HepG2 (cell line): ENCODE measurements around the gene ZFPL1. TPM values are rescaled to one million over a fixed set of nuclear protein-coding genes. Genes with fewer than 3 reads are reported as not detected.
A peak's percentile ranks its signal among the peaks of the same experiment; 100 is the strongest.

Experiments used
- BRD4 ChIP-seq: sonication (generic); formaldehyde crosslinking; IDR thresholded peaks from 2 replicates; pipeline ENCODE4 v1.4.0; 2020; ENCODE audit warnings: missing genetic modification reagents
- CCAR2 ChIP-seq: fragments of 200-400 bp; formaldehyde crosslinking; optimal IDR thresholded peaks from 2 replicates; pipeline ENCODE3; 2018; ENCODE audit warnings: low read depth, mild to moderate bottlenecking, low read length, moderate library complexity
- CENPT ChIP-seq: sonication (generic); formaldehyde crosslinking; IDR thresholded peaks from 2 replicates; pipeline ENCODE4 v1.8.0; 2022; ENCODE audit warnings: low read depth, mild to moderate bottlenecking, moderate library complexity, missing genetic modification reagents
- CREBL2 ChIP-seq: sonication (generic); formaldehyde crosslinking; IDR thresholded peaks from 2 replicates; pipeline ENCODE4 v1.8.1; 2023; ENCODE audit warnings: missing genetic modification reagents, mild to moderate bottlenecking, borderline replicate concordance
- FOSL2 ChIP-seq: sonication (generic); formaldehyde crosslinking; IDR thresholded peaks from 2 replicates; pipeline ENCODE4 v1.4.0; 2020; ENCODE audit warnings: missing genetic modification reagents
- FOXA1 ChIP-seq, 2 experiments: fragments of 450-650 bp in 1 of 2; sonication (generic) in 1 of 2; formaldehyde crosslinking in 1 of 2; IDR thresholded peaks; 2 replicates each; pipeline versions ENCODE4 v1.4.0 to v1.6.1; 2016 to 2020; ENCODE audit warnings: missing genetic modification reagents in 1 of 2
- FOXJ3 ChIP-seq: sonication (generic); formaldehyde crosslinking; IDR thresholded peaks from 2 replicates; pipeline ENCODE4 v1.4.0; 2020; ENCODE audit warnings: missing genetic modification reagents, mild to moderate bottlenecking, borderline replicate concordance
- GATAD2A ChIP-seq: IDR thresholded peaks from 2 replicates; pipeline ENCODE4 v1.6.1; 2016
- GTF2F1 ChIP-seq: fragments of 150-350 bp; IDR thresholded peaks from 2 replicates; pipeline ENCODE4 v1.6.1; 2014; ENCODE audit warnings: low read length
- NFKB2 ChIP-seq: sonication (generic); formaldehyde crosslinking; IDR thresholded peaks from 2 replicates; pipeline ENCODE4 v1.4.0; 2020; ENCODE audit warnings: missing genetic modification reagents, borderline replicate concordance
- RFXAP ChIP-seq: sonication (generic); formaldehyde crosslinking; IDR thresholded peaks from 2 replicates; pipeline ENCODE4 v1.4.0; 2020; ENCODE audit warnings: missing genetic modification reagents, borderline replicate concordance
- SP1 ChIP-seq, 2 experiments: fragments of 450-650 bp in 1 of 2; sonication (generic) in 1 of 2; formaldehyde crosslinking in 1 of 2; IDR thresholded peaks; 2 replicates each; pipeline versions ENCODE4 v1.4.0 to v1.6.1; 2016 to 2020; ENCODE audit warnings: missing genetic modification reagents in 1 of 2
- SUZ12 ChIP-seq: fragments of 150-350 bp; IDR thresholded peaks from 2 replicates; pipeline ENCODE4 v1.6.1; 2014; ENCODE audit warnings: low read depth, low read length
- THAP9 ChIP-seq: sonication (generic); formaldehyde crosslinking; IDR thresholded peaks from 2 replicates; pipeline ENCODE4; 2020; ENCODE audit warnings: missing genetic modification reagents, mild to moderate bottlenecking, borderline replicate concordance
- THRA ChIP-seq: sonication (generic); formaldehyde crosslinking; IDR thresholded peaks from 2 replicates; pipeline ENCODE4 v1.4.0; 2020; ENCODE audit warnings: missing genetic modification reagents, borderline replicate concordance
- ZBTB8A ChIP-seq: sonication (generic); formaldehyde crosslinking; IDR thresholded peaks from 2 replicates; pipeline ENCODE4 v1.4.0; 2020; ENCODE audit warnings: mild to moderate bottlenecking, low read depth, missing genetic modification reagents, borderline replicate concordance
- ZC3H13 ChIP-seq: sonication (generic); formaldehyde crosslinking; IDR thresholded peaks from 2 replicates; pipeline ENCODE4 v1.8.1; 2023; ENCODE audit warnings: mild to moderate bottlenecking, missing genetic modification reagents, moderate library complexity
- ZFY ChIP-seq: sonication (generic); formaldehyde crosslinking; IDR thresholded peaks from 2 replicates; pipeline ENCODE4 v1.4.0; 2020; ENCODE audit warnings: missing genetic modification reagents
- ZHX1 ChIP-seq: sonication (generic); formaldehyde crosslinking; IDR thresholded peaks from 2 replicates; pipeline ENCODE4 v1.8.1; 2022; ENCODE audit warnings: low read depth, mild to moderate bottlenecking, missing genetic modification reagents
- ZMAT3 ChIP-seq: sonication (generic); formaldehyde crosslinking; conservative IDR thresholded peaks from 2 replicates; pipeline ENCODE4 v1.7.0; 2021; ENCODE audit warnings: missing genetic modification reagents
- ZNF101 ChIP-seq: sonication (generic); formaldehyde crosslinking; IDR thresholded peaks from 2 replicates; pipeline ENCODE4 v1.4.0; 2020; ENCODE audit warnings: mild to moderate bottlenecking, low read depth, missing genetic modification reagents, borderline replicate concordance
- ZNF30 ChIP-seq: sonication (generic); formaldehyde crosslinking; IDR thresholded peaks from 2 replicates; pipeline ENCODE4 v1.5.0; 2020; ENCODE audit warnings: mild to moderate bottlenecking, missing genetic modification reagents
- ZNF329 ChIP-seq: sonication (generic); formaldehyde crosslinking; IDR thresholded peaks from 2 replicates; pipeline ENCODE4 v1.9.0; 2021; ENCODE audit warnings: low read depth, mild to moderate bottlenecking, missing genetic modification reagents
- ZNF441 ChIP-seq: sonication (generic); formaldehyde crosslinking; IDR thresholded peaks from 2 replicates; pipeline ENCODE4 v1.7.0; 2021; ENCODE audit warnings: missing genetic modification reagents, borderline replicate concordance
- ZSCAN20 ChIP-seq: sonication (generic); formaldehyde crosslinking; IDR thresholded peaks from 2 replicates; pipeline ENCODE4 v1.4.0; 2020; ENCODE audit warnings: missing genetic modification reagents, mild to moderate bottlenecking, borderline replicate concordance
- polyA plus RNA-seq, 8 experiments: library from polyadenylated mRNA; depleted of rRNA in 3 of 8; stranded (reverse) in 7 of 8; unstranded in 1 of 8; fragments of >200 nt; fragmentation: Illumina TruSeq in 4 of 8; extraction: Trizol in 4 of 8; gene quantifications; 2 replicates each; pipeline versions ENCODE4 v1.2.1 to v1.2.3, GENCODE V29; 2011 to 2016; ENCODE audit warnings: low read depth in 4 of 8, missing spikeins in 1 of 8, mixed read lengths in 1 of 8; ENCODE audit not compliant: insufficient read depth in 1 of 8
- total RNA-seq, 5 experiments: library from RNA; depleted of rRNA; stranded (reverse); fragments of >200 nt; fragmentation: Illumina TruSeq; extraction: Trizol; gene quantifications; 2 replicates each; pipeline ENCODE4 v1.2.3, GENCODE V29; 2016; ENCODE audit warnings: low read depth in 1 of 5

The ZFPL1 gene
- total and polyA plus RNA-seq, 2 of the 13 experiments (the other 11 are each of a cell fraction or from before 2014, with no cell fraction given): 32.2 to 56.0 TPM

- TF ChIP-seq ZHX1 (CRISPR knock-in tag) (no peak), FOXA1 (IDR thresholded peaks at IDR 0.05) (no peak), FOXA1 (CRISPR knock-in tag; IDR thresholded peaks at IDR 0.05) (no peak), CCAR2 (no peak), ZNF101 (CRISPR knock-in tag) (no peak), BRD4 (CRISPR knock-in tag) (no peak), ZMAT3 (CRISPR knock-in tag) (no peak), SP1 (IDR thresholded peaks at IDR 0.05) (no peak), SP1 (CRISPR knock-in tag; IDR thresholded peaks at IDR 0.05) (no peak), ZNF329 (CRISPR knock-in tag) (no peak), CREBL2 (CRISPR knock-in tag) (no peak), RFXAP (CRISPR knock-in tag) (0 out of 2 replicates have a peak, but pooled peaks have one; percentile 40), ZC3H13 (CRISPR knock-in tag) (no peak), THRA (CRISPR knock-in tag) (no peak), SUZ12 (no peak), GTF2F1 (no peak), GATAD2A (peak; percentile 58), FOXJ3 (CRISPR knock-in tag) (no peak), CENPT (CRISPR knock-in tag) (no peak), ZFY (CRISPR knock-in tag) (peak; percentile 49; the same call in 1 of the 2 replicates), ZBTB8A (CRISPR knock-in tag) (no peak), FOSL2 (CRISPR knock-in tag) (no peak), ZNF441 (no peak), ZSCAN20 (CRISPR knock-in tag) (no peak), THAP9 (CRISPR knock-in tag) (0 out of 2 replicates have a peak, but pooled peaks have one; percentile 48), ZNF30 (CRISPR knock-in tag) (no peak), NFKB2 (no peak)
These were observed 26.4 kb downstream of the ZFPL1 start (continued) for GRCh38 chr11:65110354-65110861.
